ENCODE data around the gene TMEM114.

Gene TMEM114

GRCh38 chr16:8589900-8590688, at the start of gene TMEM114:
TSS of gene TMEM114 (minus strand) at chr16:8590511. CDS start at chr16:8589838, 673 bp downstream.
- FAIRE-seq (no peak), DNase-seq (ENCODE audit: low spot score) (peak; percentile 46)

DNA sequence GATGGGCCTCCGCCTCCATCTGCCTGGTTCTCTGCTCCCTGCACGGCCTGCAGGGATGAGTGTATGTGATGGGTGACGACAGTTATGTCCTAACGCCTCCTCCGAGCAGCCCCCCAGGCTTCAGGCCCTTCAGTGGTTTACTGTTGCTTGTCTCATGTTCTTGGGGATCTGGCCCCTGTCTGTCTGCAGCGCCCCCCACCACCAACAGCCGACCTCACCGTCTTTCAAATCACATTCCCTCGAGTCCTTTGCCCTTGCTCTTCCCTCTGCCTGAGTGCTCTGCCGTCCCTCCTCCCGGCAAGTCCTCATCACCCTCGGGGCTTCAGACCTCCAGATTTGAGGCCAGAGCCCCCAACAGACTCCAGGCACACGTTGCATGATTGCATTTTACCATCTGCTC, 49.4 kb upstream of the TMEM114 start:
- peak; percentile 17 for FAIRE-seq

DNA sequence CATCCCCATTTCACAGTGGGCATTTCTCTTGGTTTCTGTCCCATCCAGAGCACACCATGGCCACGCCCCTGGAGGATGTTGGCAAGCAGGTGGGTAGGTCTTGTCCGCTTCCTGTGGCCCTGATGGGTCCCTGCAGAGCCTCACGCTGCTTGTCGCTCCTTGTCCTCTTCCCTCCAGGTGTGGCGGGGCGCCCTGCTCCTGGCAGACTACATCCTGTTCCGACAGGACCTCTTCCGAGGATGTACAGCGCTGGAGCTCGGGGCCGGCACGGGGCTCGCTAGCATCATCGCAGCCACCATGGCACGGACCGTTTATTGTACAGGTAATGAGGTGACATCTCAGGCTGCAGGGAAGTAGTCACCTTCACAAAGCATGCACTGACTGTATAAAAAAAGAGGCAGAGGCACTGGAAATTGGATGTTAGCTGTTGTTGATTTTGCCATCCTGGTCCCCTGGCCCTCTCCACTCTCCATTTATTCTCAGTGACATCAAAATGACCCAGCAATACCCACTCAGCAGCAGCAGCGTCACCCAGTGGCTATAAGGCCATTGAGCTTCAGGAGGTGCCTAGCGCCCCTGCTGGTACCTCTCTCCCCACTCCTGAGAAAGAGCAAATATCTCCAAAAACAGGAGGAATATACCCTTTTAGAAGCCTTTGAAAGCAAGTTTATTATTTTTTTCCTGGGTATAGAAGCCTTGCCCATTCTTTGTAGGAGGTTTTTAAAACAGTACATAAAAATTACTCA, 44.9 kb upstream of the TMEM114 start:
- no peak for DNase-seq (ENCODE audit: low spot score)
- FAIRE-seq, result peak; percentile 35

More for the DNA sequence above, 49.4 kb upstream of the TMEM114 start:
- DNase-seq (ENCODE audit: low spot score), result no peak

DNA sequence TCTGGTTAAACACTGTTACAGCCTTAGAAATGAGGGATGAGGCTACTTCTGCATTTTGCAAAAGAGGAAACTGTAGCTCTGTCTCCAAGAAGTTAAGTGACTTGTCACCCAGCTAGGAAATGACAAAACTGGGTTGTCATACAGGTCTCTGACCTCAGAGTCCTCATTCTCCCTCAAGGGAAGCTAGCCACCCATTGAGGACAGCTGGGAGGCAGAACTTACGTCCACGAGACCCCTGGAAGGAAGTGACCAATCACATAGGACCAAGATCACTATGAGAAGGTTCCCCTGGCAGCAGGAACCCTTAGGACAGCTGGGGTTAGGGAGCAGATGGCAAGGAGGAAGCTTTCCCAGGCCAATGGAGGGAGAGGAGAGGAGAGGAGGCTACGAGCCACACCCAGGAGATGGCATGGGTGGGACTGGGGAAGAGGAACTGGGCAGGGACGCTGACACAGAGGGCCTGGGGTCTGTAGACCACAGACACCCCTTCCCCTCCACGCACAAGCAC, 42.4 kb upstream of the TMEM114 start:
- no peak for DNase-seq (ENCODE audit: low spot score)
- no peak for FAIRE-seq

DNA sequence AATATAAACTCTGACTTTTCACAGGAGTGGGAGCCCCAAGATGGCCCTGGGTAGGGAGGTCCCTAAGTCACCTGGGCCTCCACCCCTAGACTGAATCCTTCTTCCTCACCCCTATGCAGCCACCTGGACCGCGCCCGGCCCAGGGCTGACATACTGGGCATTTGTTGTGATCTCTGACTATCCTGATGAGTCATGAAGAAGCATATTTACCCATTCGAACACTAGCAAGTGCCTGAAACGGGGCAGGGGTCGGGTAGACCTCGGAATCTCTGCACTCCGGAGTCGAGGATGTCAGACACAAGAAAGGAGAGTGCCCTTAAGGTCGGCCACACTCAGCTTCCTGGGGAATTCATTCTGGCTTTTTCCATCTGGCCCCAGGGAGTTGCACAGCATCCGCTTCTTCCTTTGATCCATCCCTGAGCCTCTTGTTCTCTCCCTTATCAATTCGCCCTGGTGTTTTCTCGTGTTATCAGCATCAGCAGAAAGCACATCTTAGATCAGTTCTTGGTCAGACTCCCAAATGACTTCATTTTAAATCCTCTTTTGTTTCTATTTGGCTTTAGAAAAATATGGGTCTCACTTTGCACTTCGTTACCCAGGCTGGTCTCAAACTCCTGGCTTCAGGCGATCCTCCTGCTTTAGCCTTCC, 41.6 kb upstream of the TMEM114 start:
- DNase-seq (ENCODE audit: low spot score), result no peak
- no peak for FAIRE-seq

- FAIRE-seq (no peak), DNase-seq (ENCODE audit: low spot score) (no peak)
Observed at GRCh38 chr16:8631373-8631772, 41.1 kb upstream of the TMEM114 start.

GRCh38 chr16:8630255-8630953, 40.1 kb upstream of the TMEM114 start:
- DNase-seq (ENCODE audit: low spot score), result no peak
- FAIRE-seq, result no peak

DNA sequence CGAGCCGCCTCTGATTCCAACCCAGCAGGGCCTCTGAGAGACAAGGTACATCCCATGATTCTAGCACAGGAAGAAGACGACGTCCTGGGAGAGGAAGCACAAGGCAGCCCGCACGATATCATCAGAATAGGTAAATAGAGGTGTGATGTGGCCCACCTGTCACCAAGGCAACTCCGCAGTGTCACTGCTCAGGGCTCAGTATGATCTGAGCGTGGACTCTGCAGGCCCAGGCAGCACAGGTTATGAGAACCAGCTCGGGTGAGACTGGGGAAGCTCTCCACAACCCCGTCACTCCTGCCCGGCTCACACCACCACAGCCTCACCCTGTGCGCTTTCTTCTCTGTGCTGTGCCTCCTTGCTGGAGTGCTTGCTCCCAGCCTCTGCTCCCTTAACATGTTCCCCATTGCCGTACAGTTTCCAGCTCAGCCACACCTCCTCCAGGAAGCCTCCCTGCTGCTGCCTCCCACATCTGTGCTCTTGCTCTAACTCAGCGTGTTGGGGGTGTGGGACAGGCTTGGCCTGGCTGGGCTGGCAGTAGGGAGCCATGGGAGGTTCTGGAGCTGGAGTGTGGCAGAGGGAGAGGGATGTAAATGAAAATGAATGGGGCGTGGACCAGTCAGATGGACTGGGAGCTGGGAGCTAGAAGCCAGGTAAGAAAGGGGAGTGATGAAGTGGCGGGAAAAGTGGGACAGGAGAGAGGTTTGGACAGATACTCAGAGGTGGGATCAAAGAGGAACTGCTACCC, 38.8 kb upstream of the TMEM114 start:
- DNase-seq (ENCODE audit: low spot score) (no peak), FAIRE-seq (no peak)

DNA sequence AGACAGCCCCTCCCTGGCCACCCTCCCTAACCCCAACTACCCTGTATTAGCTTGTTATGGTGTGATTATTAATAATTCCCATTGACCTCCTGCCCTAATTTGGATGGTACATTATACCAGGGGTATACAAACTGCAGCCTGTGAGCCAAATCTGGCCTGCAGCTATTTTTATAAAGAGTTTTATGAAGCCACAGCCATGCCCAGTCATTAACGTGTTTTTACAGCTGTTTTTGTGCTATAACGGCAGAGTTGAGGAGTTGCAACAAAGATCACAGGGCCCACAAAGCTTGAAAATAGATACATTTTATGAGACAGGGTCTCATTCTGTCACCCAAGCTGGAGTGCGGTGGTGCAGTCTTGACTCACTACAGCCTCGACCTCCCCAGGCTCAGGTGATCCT, 37.1 kb upstream of the TMEM114 start:
- DNase-seq (ENCODE audit: low spot score) (no peak), FAIRE-seq (no peak)

DNA sequence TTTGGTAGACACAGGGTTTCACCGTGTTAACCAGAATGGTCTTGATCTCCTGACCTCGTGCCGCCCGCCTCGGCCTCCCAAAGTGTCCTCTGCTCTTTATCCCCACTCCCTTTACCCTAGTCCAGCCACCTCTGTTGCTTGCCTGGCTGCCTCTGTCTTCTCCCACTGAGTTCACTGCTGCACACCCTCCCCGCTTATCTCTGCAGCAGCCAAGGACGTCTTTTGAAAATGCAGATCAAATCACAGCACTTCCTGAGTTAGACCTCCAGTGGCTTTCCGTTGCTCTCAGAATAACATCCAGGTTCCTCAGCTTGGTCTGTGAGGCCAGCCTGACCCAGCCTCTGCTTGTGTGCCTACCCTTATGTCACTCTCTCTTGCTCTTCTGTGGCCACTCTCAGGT, 36.6 kb upstream of the TMEM114 start:
- no peak for FAIRE-seq
- no peak for DNase-seq (ENCODE audit: low spot score)

- no peak for DNase-seq (ENCODE audit: low spot score)
- no peak for FAIRE-seq
Observed at GRCh38 chr16:8625491-8626087, 35.3 kb upstream of the TMEM114 start.

GRCh38 chr16:8623634-8624033, 33.3 kb upstream of the TMEM114 start:
- FAIRE-seq (no peak), DNase-seq (ENCODE audit: low spot score) (no peak)

GRCh38 chr16:8622315-8622656, 32.0 kb upstream of the TMEM114 start:
- no peak for FAIRE-seq
- peak; percentile 40 for DNase-seq (ENCODE audit: low spot score)

- DNase-seq (ENCODE audit: low spot score) (peak; percentile 99), FAIRE-seq (peak; percentile 95)
Observed at GRCh38 chr16:8621572-8622314, 31.4 kb upstream of the TMEM114 start, which contains the start of gene METTL22. TSS of gene METTL22 (plus strand) at chr16:8621698. CDS start at chr16:8625666, 3,968 bp downstream.

GRCh38 chr16:8621222-8621571, 30.9 kb upstream of the TMEM114 start:
- FAIRE-seq (no peak), DNase-seq (ENCODE audit: low spot score) (no peak)

GRCh38 chr16:8620535-8620934, 30.2 kb upstream of the TMEM114 start:
- FAIRE-seq (no peak), DNase-seq (ENCODE audit: low spot score) (no peak)

DNA sequence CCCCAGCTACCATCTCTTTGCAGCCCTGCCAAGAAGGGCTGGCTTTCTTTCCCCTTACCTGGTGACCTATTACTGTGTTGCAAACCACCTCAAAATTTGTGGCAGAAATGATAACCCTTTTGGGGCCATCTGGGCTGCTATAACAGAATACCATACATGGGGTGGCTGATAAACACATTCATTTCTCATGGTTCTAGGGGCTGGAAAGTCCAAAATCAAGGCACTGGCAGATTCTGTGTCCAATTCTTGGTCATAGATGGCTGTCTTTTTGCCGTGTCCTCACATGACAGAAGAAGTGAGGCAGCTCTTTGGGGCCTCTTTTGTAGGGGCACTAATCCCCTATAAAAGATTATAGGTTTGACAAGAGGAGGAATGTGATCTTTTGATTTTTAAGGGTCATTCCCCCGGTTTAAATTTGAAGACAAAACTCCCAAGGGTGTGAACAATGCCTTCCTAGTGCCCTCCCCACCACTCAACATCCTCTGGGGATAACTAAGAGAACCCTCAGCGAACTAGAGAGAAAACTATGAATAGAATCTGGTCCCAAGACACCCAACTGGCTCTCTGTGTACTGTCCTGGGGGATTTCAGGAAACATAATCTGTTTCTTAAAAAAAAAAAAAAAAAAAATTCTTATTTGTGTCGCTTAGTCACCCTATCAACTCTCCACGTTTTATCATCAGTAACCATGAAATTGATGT, 29.5 kb upstream of the TMEM114 start:
- FAIRE-seq, result no peak
- no peak for DNase-seq (ENCODE audit: low spot score)

DNA sequence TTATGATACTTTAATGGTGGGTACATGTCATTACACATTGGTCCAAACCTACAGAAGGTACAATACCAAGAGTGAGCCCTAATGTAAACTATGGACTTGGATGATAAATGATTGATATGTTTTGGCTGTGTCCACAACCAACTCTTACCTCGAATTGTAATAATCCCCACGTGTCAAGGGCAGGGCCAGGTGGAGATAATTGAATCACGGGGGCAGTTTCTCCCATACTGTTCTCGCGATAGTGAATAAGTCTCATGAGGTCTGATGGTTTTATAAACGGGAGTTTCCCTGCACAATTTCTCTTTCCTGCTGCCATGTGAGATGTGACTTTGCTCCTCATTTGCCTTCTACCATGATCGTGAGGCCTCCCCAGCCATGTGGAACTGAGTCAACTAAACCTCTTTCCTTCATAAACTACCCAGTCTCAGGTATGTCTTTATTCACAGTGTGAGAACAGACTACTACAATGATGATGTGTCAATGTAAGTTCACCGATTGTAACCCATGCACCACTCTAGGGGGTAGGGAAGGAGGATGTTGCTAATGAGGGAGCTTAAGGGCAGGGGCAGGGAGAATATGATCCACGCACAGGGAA, 24.2 kb upstream of the TMEM114 start:
- DNase-seq (ENCODE audit: low spot score), result no peak
- no peak for FAIRE-seq

All from urothelium cell line (cell line).